Astrocyte (in vitro differentiated cells and primary cell): ENCODE data around the gene PTPRN2. TPM values are rescaled to one million over a fixed set of nuclear protein-coding genes. Genes with fewer than 3 reads are reported as not detected.
"Not testable (repeated sequence)": the region's sequence is repeated elsewhere in the genome, so short reads cannot be mapped to it uniquely, and the experiment has no call there.

ENCODE experiments used
- DNase-seq: peaks from one replicate; pipeline ENCODE4 v3.0.0-alpha.2; 2010; ENCODE audit warnings: low read depth
- FAIRE-seq: peaks from 2 replicates; lab custom pipeline; 2011; peaks lifted over from hg19 to GRCh38; lab: Jason Lieb, UNC
- H2AFZ ChIP-seq: 2 replicates; pipeline ENCODE4 v1.6.0; 2012; ENCODE audit warnings: low read depth, low read length, inconsistent platforms
- H3K27ac ChIP-seq: 2 replicates; pipeline ENCODE4 v1.5.1; 2011; ENCODE audit warnings: low read depth, low read length, inconsistent platforms
- H3K27me3 ChIP-seq: 2 replicates; pipeline ENCODE4 v1.6.0; 2011; ENCODE audit warnings: low read length, inconsistent platforms; ENCODE audit not compliant: insufficient read depth
- H3K36me3 ChIP-seq: 2 replicates; pipeline ENCODE4 v1.5.1; 2011; ENCODE audit warnings: low read length, inconsistent platforms; ENCODE audit not compliant: insufficient read depth
- H3K4me1 ChIP-seq: 2 replicates; pipeline ENCODE4 v1.5.1; 2011; ENCODE audit warnings: low read length, inconsistent platforms; ENCODE audit not compliant: insufficient read depth
- H3K4me2 ChIP-seq: 2 replicates; pipeline ENCODE4 v1.6.0; 2012; ENCODE audit warnings: low read length, inconsistent platforms
- H3K4me3 ChIP-seq: 2 replicates; pipeline ENCODE4 v1.5.1; 2011; ENCODE audit warnings: low read depth, mild to moderate bottlenecking, low read length, inconsistent platforms; ENCODE audit not compliant: insufficient read depth
- H3K79me2 ChIP-seq: 2 replicates; pipeline ENCODE4 v1.6.0; 2012; ENCODE audit warnings: mild to moderate bottlenecking, low read length, inconsistent platforms; ENCODE audit not compliant: insufficient read depth
- H3K9ac ChIP-seq: 2 replicates; pipeline ENCODE4 v1.6.0; 2012; ENCODE audit warnings: mild to moderate bottlenecking, low read length, inconsistent platforms
- H3K9me3 ChIP-seq: 2 replicates; pipeline ENCODE4 v1.5.1; 2012; ENCODE audit warnings: low read depth, mild to moderate bottlenecking, low read length, inconsistent platforms; ENCODE audit not compliant: insufficient read depth
- H4K20me1 ChIP-seq: 2 replicates; pipeline ENCODE4 v1.6.0; 2012; ENCODE audit warnings: low read length, inconsistent platforms; ENCODE audit not compliant: insufficient read depth
- H3K27ac Mint-ChIP-seq: one replicate; pipeline ENCODE4 v1.8.0; 2021; ENCODE audit warnings: mild to moderate bottlenecking, mixed read lengths; ENCODE audit not compliant: unreplicated experiment
- H3K27me3 Mint-ChIP-seq: one replicate; pipeline ENCODE4 v1.8.0; 2021; ENCODE audit warnings: low read depth, mixed read lengths; ENCODE audit not compliant: unreplicated experiment
- H3K36me3 Mint-ChIP-seq: one replicate; pipeline ENCODE4 v1.8.0; 2021; ENCODE audit warnings: low read depth, mixed read lengths; ENCODE audit not compliant: unreplicated experiment
- H3K4me1 Mint-ChIP-seq: one replicate; pipeline ENCODE4 v1.8.0; 2021; ENCODE audit warnings: low read depth, mixed read lengths; ENCODE audit not compliant: unreplicated experiment
- H3K4me3 Mint-ChIP-seq: one replicate; pipeline ENCODE4 v1.8.0; 2021; ENCODE audit warnings: mild to moderate bottlenecking, moderate library complexity, mixed read lengths; ENCODE audit not compliant: unreplicated experiment
- H3K9me3 Mint-ChIP-seq: one replicate; pipeline ENCODE4 v1.8.0; 2021; ENCODE audit warnings: mild to moderate bottlenecking, mixed read lengths; ENCODE audit not compliant: unreplicated experiment
- EZH2 ChIP-seq: IDR thresholded peaks from 2 replicates; pipeline ENCODE4 v1.6.1; 2012; ENCODE audit warnings: mild to moderate bottlenecking, low read length, inconsistent platforms; ENCODE audit not compliant: insufficient read depth
- total RNA-seq: library from RNA; stranded (reverse); gene quantifications from 2 replicates; pipeline ENCODE4 v1.2.1, GENCODE V29; 2021
- TF ChIP-seq, protein P1 (sequence below): IDR thresholded peaks from 2 replicates; pipeline ENCODE4 v1.5.1; 2011; ENCODE audit warnings: low read depth, mild to moderate bottlenecking, inconsistent platforms, low read length, moderate library complexity; ENCODE audit not compliant: insufficient read depth

Gene PTPRN2
- total RNA-seq, 1 donor from 2014 or later = 0.09 TPM

GRCh38 chr7:157727964-157728615, 859.5 kb downstream of the PTPRN2 start:
- no peak overlapping the region for H3K4me2 ChIP-seq
- no peak overlapping the region for H3K27ac ChIP-seq
- FAIRE-seq (no peak), DNase-seq (no peak)
- H4K20me1 ChIP-seq = no peaks in the 10 kb centered on the region
- H2AFZ ChIP-seq = no peak overlapping the region
- peaks cover 9% of the 10 kb centered on the region for H3K27me3 ChIP-seq
- Mint-ChIP-seq H3K36me3 (no peaks in the 10 kb centered on the region), H3K4me1 (no peaks in the 10 kb centered on the region), H3K27me3 (no peaks in the 10 kb centered on the region), H3K27ac (no peak overlapping the region), H3K4me3 (no peak overlapping the region), H3K9me3 (peaks cover 13% of the 10 kb centered on the region)
- TF ChIP-seq, protein P1, sequence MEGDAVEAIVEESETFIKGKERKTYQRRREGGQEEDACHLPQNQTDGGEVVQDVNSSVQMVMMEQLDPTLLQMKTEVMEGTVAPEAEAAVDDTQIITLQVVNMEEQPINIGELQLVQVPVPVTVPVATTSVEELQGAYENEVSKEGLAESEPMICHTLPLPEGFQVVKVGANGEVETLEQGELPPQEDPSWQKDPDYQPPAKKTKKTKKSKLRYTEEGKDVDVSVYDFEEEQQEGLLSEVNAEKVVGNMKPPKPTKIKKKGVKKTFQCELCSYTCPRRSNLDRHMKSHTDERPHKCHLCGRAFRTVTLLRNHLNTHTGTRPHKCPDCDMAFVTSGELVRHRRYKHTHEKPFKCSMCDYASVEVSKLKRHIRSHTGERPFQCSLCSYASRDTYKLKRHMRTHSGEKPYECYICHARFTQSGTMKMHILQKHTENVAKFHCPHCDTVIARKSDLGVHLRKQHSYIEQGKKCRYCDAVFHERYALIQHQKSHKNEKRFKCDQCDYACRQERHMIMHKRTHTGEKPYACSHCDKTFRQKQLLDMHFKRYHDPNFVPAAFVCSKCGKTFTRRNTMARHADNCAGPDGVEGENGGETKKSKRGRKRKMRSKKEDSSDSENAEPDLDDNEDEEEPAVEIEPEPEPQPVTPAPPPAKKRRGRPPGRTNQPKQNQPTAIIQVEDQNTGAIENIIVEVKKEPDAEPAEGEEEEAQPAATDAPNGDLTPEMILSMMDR = no peak
- TF ChIP-seq EZH2 = no peak
- H3K36me3 ChIP-seq = no peaks in the 10 kb centered on the region
- no peak overlapping the region for H3K9ac ChIP-seq
- H3K9me3 ChIP-seq = no peaks in the 10 kb centered on the region
- no peaks in the 10 kb centered on the region for H3K79me2 ChIP-seq
- no peak overlapping the region for H3K4me3 ChIP-seq
- H3K4me1 ChIP-seq = no peaks in the 10 kb centered on the region

- no peak for FAIRE-seq
- no peaks in the 10 kb centered on the region for H3K36me3 ChIP-seq
- no peaks in the 10 kb centered on the region for H3K79me2 ChIP-seq
- Mint-ChIP-seq H3K9me3 (peaks cover 16% of the 10 kb centered on the region), H3K27ac (no peak overlapping the region), H3K27me3 (no peaks in the 10 kb centered on the region), H3K4me1 (no peaks in the 10 kb centered on the region), H3K4me3 (no peak overlapping the region), H3K36me3 (no peaks in the 10 kb centered on the region)
- no peak overlapping the region for H3K4me2 ChIP-seq
- peaks cover 9% of the 10 kb centered on the region for H3K27me3 ChIP-seq
- no peak overlapping the region for H3K9ac ChIP-seq
- DNase-seq = no peak
- H2AFZ ChIP-seq = no peak overlapping the region
- no peak overlapping the region for H3K27ac ChIP-seq
- no peak for TF ChIP-seq EZH2
- TF ChIP-seq, protein P1 = no peak
- no peaks in the 10 kb centered on the region for H3K4me1 ChIP-seq
- no peak overlapping the region for H3K4me3 ChIP-seq
- no peaks in the 10 kb centered on the region for H4K20me1 ChIP-seq
- H3K9me3 ChIP-seq = no peaks in the 10 kb centered on the region
Observed at GRCh38 chr7:157726764-157727163, 860.9 kb downstream of the PTPRN2 start.

GRCh38 chr7:157725312-157725711, 862.3 kb downstream of the PTPRN2 start:
- not testable (repeated sequence) for H3K27me3 ChIP-seq, H3K4me1 ChIP-seq, H3K4me3 Mint-ChIP-seq, H4K20me1 ChIP-seq, H3K4me3 ChIP-seq, H3K9ac ChIP-seq, H3K4me2 ChIP-seq, DNase-seq, H3K36me3 Mint-ChIP-seq, H3K36me3 ChIP-seq, H3K4me1 Mint-ChIP-seq, H3K27ac ChIP-seq, H3K27me3 Mint-ChIP-seq, H2AFZ ChIP-seq, H3K79me2 ChIP-seq, H3K9me3 ChIP-seq, FAIRE-seq, H3K27ac Mint-ChIP-seq
- peaks cover 20% of the 10 kb centered on the region for H3K9me3 Mint-ChIP-seq
